Uterus (tissue), 2 donors: ENCODE data around the gene LOC128125822.
"Not testable (repeated sequence)": the region's sequence is repeated elsewhere in the genome, so short reads cannot be mapped to it uniquely, and the experiment has no call there.

Experiments
- CTCF ChIP-seq, 4 experiments: fragments of 200-600 bp in 2 of 4; fragments of 450-650 bp in 2 of 4; sonication (generic) in 2 of 4; IDR thresholded peaks; one replicate each; pipeline ENCODE4 v1.5.1; 2016 to 2019; ENCODE audit warnings: antibody characterized with exemption in 4 of 4, mild to moderate bottlenecking in 2 of 4, moderate library complexity in 1 of 4
- POLR2A ChIP-seq, 2 donors: fragments of 450-650 bp; IDR thresholded peaks; one replicate each; pipeline ENCODE4 v1.6.1; 2016; ENCODE audit warnings: antibody characterized with exemption in 2 of 2, mild to moderate bottlenecking in 1 of 2, moderate library complexity in 1 of 2

- TF ChIP-seq CTCF, POLR2A (IDR thresholded peaks at IDR 0.05): not testable (repeated sequence)
Measured at GRCh38 chr6:63585652-63586051, 13.4 kb downstream of the LOC128125822 start.
